GM12865 (cell line): ENCODE measurements around the gene OPCML.

Experiments
- DNase-seq: peaks from one replicate; pipeline ENCODE4 v3.0.0; 2010; ENCODE audit warnings: low read depth
- H3K4me3 ChIP-seq: 2 replicates; pipeline ENCODE4 v1.5.1; 2011; ENCODE audit warnings: mild to moderate bottlenecking, low read depth, low read length, control low read depth
- TF ChIP-seq, protein P1 (sequence below): IDR thresholded peaks from 2 replicates; pipeline ENCODE4 v1.5.1; 2011; ENCODE audit warnings: low read length, control low read depth, low read depth, inconsistent platforms; ENCODE audit not compliant: insufficient read depth; ENCODE audit errors: missing control alignments

OPCML gene

DNA sequence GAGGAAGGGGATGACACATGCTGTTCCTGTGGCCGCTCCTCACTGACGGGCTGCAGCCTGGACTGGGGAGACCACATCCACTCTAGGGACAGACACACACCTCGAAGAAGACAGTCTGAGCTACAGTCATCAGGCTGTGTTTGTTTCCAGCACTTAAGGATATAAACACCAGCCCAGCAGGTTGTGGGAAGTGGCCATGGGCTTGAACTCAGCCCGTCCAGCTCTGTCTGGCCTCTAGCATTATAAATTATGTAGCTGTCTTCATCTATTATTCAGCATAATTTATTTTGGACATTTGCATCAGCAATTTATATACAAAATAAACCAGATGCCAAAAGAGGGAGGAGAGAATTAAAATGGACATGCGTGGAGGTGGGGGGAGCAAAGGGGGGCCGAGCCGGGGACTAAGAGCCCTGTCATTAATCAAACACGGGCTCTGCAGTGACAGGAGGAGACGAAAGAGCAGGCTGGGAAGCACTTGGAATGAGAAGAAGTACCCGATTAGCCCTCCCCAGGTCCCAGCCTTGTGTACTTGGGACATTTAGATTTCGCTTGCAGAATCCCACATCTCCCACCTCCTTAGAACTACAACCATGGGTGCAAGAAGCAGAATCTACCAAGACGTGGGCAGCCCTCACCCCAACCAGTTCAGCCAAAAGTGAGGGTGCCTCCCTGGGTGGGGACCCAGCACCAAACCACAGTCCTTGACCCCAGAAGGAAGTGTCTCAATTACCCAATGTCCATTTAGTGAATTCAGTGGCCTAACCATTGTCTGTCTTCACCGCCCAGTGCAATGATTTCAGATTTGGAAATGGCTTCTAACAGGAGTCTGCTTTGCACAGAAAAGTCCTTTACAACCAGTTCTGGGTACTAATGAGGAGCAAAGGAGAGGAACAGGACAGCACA, 309.6 kb downstream of the OPCML start:
- TF ChIP-seq, protein P1, sequence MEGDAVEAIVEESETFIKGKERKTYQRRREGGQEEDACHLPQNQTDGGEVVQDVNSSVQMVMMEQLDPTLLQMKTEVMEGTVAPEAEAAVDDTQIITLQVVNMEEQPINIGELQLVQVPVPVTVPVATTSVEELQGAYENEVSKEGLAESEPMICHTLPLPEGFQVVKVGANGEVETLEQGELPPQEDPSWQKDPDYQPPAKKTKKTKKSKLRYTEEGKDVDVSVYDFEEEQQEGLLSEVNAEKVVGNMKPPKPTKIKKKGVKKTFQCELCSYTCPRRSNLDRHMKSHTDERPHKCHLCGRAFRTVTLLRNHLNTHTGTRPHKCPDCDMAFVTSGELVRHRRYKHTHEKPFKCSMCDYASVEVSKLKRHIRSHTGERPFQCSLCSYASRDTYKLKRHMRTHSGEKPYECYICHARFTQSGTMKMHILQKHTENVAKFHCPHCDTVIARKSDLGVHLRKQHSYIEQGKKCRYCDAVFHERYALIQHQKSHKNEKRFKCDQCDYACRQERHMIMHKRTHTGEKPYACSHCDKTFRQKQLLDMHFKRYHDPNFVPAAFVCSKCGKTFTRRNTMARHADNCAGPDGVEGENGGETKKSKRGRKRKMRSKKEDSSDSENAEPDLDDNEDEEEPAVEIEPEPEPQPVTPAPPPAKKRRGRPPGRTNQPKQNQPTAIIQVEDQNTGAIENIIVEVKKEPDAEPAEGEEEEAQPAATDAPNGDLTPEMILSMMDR: no peak
- no peak overlapping the region for H3K4me3 ChIP-seq
- no peak for DNase-seq

DNA sequence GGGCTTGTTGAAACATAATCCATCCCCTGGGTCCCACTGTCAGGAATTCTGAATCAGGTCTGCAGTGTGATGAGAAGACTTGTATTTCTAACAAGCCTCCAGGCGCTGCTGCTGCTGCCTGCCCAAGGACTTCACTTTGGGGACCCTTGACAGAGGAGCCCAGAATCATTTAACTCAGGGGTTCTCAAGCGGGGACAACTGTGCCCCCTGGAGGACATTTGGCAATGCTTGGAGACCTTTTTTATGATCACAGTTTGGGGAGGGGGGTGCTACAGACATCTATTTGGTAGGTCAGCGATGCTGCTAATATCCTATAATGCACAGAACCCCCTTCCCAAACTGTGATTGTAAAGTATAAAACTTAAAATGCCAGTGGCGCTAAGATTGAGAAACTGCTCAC, 312.8 kb downstream of the OPCML start:
- no peak overlapping the region for H3K4me3 ChIP-seq
- no peak for DNase-seq
- TF ChIP-seq, protein P1: no peak

GRCh38 chr11:133216813-133217212, 315.5 kb downstream of the OPCML start:
- DNase-seq: no peak
- H3K4me3 ChIP-seq: no peak overlapping the region
- TF ChIP-seq, protein P1: no peak

DNA sequence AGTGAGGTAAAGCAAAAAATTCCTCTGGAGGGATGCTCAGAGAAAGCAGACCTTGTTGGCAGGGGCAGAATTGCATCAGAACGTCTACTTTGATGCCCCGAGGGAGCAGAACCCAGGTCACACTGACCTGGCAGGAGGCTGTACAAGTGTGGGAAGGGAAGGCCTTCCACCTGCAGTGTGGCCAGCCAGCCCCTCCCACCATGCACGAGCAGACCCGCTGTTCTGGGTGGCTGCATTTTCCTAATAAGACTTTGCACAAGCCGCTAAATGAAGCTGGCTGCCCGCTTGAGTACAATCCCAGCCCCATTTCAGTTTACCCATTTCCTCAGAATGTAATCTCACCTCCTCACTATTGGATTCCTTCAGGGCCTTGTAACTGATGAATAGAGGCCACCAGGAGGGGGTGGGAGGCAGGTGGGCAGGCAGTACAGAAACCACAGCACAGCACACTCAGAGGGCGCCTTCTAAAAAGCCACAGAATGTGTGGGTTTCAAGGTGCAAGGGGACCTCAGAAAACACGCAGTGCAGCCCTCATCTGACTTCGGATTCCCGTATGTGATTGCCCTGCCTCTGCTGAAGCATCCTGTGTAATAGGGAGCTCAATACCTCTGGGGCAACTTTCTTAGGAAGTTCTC, 316.6 kb downstream of the OPCML start:
- no peak overlapping the region for H3K4me3 ChIP-seq
- TF ChIP-seq, protein P1: no peak
- DNase-seq: no peak

DNA sequence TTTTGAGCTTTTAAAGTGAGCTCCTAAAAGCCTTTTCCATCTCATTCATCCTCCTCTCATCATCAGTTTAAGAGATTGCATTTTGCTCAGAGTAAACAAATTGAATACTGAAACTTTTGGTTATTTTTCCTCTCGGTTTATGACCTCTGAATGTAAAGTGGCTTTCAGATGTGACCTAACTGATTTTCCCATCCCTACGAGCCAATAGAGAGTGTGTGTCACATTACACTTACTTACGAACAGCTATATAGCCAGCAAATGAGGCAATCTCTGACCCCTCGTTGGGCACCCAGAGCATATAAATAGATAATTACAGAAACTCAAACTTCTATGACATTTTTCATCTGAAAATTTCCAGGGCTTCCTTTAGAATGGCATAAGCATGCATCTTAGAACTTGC, 317.7 kb downstream of the OPCML start:
- H3K4me3 ChIP-seq: no peak overlapping the region
- no peak for DNase-seq
- TF ChIP-seq, protein P1: no peak

DNA sequence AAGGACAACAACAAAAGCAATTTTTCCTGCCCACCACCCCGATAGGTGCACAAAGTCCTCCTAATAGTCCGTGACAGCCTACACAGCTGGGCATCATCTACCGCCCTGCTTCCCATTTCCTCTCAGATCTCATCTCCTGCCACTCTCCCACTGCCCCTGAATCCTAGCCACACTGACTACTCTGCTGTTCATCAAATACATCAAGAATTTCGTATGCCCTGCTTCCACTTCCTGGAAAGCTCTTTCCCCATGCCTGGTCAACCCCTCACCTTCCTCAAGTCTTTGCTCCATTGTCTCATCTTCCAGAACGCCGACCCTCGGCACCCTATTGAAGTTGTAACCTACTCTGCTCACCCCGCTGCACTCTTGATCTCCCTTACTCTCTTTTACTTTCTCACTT, 320.1 kb downstream of the OPCML start:
- DNase-seq: no peak
- TF ChIP-seq, protein P1: no peak
- no peak overlapping the region for H3K4me3 ChIP-seq

DNA sequence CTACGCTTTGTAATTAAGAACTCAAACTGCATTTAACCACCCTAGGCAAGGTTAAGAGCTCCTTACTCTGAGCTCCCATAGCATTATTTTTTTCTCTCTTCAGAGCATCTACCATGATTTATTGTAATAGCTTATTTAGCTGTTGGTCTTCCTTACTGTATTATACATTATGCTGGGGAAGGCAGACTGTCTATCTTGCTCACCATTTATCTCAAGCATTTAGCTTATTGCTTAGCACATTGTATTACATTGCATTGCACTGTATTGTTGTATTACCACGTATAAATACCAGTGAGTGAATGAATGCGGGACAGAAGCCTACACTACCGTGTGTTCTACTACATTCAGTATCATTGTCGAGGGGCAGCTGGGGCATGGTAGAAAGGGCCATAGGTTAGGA, 324.3 kb downstream of the OPCML start:
- TF ChIP-seq, protein P1: no peak
- no peak overlapping the region for H3K4me3 ChIP-seq
- no peak for DNase-seq
